ENCODE measurements around the gene RIPPLY3.
"Not testable (repeated sequence)": the region's sequence is repeated elsewhere in the genome, so short reads cannot be mapped to it uniquely, and the experiment has no call there.

Gene RIPPLY3

DNA sequence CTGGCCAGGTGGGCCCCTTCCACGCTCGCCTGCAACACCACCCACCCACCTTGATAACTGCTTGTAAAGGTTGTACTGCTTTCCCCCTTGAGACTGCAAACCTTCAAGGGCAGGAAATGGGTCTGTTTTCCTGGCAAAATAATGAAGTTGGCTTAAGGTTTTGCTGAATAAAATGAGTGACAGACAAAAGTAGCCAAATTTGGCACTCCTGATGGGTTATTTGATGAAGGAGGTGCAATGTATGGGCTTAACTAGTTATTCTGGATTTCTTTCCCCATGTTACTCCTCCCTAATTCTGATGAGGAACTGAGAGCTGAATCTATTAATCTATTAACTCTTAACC, 25.5 kb upstream of the RIPPLY3 start:
- DNase-seq (ENCODE audit: low spot score), result no peak

GRCh38 chr21:36981977-36982700, 24.4 kb upstream of the RIPPLY3 start:
- DNase-seq (ENCODE audit: low spot score), result no peak

DNA sequence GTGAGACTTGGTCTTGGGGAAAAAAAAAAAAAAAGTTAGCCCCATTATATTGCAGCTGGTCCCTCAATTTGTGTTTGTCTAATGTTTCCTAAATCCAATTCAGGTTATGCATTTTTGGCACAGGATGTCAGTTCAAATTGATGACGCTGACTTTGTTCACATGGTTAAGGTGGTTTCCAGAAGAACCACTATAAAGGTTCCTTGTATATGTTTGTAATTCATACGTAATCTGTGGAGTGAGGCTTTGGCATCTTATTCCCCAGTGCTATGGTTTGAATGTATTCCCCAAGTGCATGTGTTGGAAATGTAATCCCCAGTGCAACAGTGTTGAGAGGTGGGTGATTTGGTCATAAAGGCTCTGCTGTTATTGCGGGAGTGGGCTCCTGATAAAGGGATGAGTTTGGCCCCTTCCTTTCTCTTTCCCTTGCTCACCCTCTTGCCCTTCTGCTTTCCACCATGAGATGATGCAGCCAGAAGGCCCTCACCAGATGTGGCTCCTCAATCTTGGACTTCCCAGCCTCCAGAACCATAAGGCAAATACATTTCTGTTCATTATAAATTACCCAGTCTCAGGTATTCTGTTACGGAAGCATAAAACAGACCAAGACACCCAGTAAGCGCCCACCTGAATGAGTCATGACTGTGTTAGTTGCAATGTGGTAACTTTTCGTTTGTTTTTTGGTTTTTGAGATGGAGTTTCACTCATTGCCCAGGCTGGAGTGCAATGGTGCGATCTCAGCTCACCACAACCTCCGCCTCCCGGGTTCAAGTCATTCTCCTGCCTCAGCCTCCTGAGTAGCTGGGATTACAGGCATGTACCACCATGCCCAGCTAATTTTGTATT, 20.5 kb upstream of the RIPPLY3 start:
- DNase-seq (ENCODE audit: low spot score), result no peak

- no peak for DNase-seq (ENCODE audit: low spot score)
Observed at GRCh38 chr21:36987845-36988244, 18.7 kb upstream of the RIPPLY3 start.

GRCh38 chr21:36988536-36988935, 18.0 kb upstream of the RIPPLY3 start:
- no peak for DNase-seq (ENCODE audit: low spot score)

DNA sequence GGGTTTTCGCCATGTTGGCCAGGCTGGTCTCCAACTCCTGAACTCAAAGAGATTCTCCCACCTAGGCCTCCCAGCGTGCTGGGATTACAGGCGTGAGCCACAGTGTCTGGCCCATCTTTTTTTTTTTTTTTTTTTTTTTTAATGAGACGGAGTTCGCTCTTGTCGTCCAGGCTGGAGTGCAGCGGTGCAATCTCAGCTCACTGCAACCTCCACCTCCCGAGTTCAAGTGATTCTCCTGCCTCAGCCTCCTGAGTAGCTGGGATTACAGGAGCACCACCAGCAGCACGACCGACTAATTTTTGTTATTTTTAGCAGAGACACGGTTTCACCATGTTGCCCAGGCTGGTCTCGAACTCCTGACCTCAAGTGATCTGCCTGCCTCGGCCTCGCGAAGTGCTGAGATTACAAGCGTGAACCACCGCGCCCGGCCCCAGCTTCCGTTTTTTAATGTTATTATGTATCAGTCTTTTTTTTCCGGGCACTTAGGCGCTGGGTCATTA, 17.3 kb upstream of the RIPPLY3 start:
- not testable (repeated sequence) for DNase-seq (ENCODE audit: low spot score)

DNA sequence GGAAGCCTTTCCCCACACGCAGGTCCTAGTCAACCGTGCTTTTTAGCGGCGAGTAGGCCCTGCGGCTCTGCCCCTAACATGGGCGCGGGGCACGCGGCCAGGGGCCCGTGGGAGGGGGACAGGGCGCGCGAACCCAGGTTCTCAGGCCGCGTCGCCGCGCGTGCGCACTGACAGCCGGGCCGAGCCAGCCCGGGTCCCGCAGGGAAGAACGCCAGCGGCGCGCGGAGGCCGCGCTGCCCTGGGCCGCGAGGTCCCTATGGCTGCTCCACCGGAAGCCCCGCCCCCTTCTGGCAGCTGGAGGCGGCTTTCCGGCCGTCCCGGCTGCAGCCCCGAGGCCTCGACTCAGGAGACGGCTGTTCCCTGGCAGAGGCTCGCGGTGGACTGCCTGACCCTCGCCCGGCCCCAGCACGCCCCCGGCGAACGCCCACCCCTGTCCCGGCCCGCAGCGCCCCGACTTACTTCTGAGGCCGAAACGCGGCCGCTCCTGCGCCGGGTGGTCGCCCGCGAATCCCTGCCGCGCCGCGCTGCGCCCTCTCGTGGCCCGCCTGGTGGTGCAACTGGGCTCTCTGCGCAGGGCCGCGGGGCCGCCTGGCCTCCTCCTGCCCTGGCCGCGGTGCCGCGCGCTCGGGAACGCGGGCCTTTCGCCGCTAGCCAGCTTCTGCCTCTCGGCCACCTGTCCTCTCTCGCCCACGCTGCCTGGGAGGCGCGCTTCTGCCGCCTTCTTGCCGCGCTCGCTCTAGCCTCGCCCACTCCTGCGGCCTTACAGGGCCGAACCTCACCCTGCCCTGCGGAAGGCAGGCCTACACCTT, 16.6 kb upstream of the RIPPLY3 start:
- peak; percentile 86 for DNase-seq (ENCODE audit: low spot score)

GRCh38 chr21:36990508-36991205, 15.8 kb upstream of the RIPPLY3 start:
- no peak for DNase-seq (ENCODE audit: low spot score)

GRCh38 chr21:36992671-36993070, 13.8 kb upstream of the RIPPLY3 start:
- DNase-seq (ENCODE audit: low spot score), result no peak

- no peak for DNase-seq (ENCODE audit: low spot score)
Observed at GRCh38 chr21:36994501-36995158, 11.9 kb upstream of the RIPPLY3 start.

- not testable (repeated sequence) for DNase-seq (ENCODE audit: low spot score)
Observed at GRCh38 chr21:36995285-36995684, 11.2 kb upstream of the RIPPLY3 start.

DNA sequence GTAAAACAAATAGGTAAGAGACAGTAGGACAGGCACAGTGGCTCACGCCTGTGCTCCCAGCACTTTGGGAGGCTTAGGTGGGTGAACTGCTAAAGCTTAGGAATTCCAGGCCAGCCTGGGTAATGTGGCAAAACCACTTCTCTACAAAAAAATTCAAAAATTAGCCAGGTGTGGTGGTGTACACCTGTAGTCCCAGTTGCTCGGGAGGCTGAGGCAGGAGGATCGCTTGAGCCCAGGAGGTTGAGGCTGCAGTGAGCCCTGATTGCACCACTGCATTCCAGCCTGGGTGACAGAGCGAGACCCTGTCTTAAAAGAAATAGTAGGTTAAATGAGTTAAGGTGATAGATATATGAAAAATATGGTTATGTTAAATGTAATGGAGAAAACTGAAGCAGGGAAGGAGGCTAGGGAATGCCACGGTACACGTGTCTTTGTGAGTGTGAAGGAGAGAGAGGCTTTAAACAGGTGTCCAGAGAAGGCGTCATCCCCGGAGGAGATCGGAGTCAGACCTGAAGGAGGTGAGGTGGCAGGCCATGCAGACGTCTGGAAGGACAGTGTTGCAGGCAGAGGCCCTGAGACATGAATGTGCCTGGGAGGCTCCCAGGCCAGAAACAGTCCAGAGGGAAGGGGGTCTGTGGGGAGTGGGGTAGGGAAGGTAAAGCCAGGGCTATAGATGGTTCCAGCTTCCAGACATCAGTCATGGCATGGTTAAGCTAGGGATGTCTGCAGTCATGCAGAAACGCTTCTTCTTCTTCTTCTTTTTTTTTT, 7.2 kb upstream of the RIPPLY3 start:
- no peak for DNase-seq (ENCODE audit: low spot score)

DNA sequence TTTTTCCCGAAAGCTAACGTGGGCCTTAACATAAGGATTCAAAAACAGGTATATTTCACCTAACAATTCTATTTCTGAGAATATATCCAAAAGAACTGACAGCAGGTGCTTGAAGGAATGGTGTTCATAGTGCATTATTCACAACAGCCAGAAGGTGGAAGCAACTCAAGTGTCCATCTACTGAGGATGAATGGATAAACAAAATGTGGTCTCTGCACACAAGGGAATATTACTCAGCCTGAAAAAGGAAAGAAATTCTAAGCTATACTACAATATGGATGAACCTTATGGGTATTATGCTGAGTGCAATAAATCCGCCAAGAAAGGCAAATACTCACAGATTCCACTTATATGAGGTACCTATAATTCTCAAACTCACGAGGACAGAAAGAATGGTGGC, 6.1 kb upstream of the RIPPLY3 start:
- no peak for DNase-seq (ENCODE audit: low spot score)

- no peak for DNase-seq (ENCODE audit: low spot score)
Observed at GRCh38 chr21:37001441-37001840, 5.1 kb upstream of the RIPPLY3 start.

DNA sequence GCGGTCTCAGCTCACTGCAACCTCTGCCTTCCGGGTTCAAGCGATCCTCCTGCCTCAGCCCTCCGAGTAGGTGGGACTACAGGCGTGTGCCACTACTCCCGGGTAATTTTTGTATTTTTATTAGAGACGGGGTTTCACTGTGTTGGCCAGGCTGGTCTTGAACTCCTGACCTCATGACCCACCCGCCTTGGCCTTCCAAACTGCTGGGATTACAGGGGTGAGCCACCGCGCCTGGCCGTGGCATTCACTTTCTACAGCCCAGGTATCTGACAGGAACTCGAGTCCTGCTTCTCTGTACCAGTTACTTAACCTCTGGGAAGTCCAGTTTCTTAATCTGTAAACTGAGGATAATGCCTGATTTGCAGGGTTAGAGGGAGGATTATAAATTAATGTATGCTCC, 3.7 kb upstream of the RIPPLY3 start:
- not testable (repeated sequence) for DNase-seq (ENCODE audit: low spot score)

DNA sequence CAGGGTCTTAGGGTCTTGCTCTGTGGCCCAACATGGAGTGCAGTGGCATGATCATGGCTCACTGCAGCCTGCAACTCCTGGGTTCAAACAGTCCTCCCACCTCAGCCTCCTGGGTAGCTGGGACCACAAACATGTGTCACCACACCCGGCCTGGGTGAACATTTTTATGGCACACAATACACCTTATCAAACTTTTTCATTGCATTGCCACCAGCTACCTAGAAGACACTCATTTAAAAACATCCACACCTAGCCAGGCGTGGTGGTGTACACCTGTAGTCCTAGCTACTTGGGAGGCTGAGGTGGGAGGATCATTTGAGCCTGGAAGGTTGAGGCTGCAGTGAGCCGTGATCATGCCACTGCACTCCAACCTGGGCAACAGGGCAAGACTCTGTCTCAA, 2.6 kb upstream of the RIPPLY3 start:
- not testable (repeated sequence) for DNase-seq (ENCODE audit: low spot score)

DNA sequence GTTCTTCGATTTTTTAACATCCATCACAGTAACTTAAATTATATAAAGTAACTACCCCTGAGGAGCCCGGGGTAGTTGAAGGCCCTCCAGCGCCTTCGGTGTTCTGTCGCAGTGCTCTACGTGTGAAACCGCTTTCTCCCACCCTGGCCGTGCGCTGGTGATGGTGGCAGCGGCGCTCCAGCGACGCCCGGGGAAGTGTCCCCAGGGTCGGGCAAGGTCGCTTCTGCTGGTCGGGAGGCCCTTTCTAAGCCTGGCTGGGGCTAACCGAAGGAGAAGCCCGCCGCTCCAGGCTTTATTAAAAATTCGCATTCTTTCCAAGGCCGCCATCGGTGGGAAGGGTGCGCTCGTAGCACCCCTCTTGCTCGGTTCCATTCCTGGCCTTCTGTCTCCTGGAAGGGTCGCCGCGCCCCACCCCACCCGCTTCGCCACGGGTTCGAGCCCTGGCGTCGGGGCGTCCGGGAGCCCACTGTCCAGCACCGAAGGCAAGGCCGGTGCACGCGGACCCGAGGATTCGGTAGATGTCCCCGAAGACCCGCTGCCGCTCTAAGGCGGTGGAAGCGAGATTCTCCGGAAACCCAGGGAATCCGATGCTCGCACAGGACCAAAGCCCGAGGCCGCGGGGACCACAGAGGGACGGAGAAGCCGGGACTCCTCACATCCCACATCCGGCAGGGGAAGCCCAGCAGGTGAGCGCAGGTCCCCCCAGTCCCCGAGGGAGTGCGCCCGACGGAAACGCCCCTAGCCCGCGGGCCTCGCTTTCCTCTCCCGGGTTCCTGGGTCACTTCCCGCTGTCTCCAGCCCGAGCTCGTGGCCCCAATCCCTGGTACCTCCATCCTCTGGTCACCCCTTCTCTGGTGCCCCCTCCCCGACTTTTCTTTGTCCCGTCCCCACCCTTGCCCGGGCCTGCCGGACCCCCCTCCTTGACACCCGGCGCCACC, 685 bp upstream of the RIPPLY3 start:
- no peak for DNase-seq (ENCODE audit: low spot score)

DNA sequence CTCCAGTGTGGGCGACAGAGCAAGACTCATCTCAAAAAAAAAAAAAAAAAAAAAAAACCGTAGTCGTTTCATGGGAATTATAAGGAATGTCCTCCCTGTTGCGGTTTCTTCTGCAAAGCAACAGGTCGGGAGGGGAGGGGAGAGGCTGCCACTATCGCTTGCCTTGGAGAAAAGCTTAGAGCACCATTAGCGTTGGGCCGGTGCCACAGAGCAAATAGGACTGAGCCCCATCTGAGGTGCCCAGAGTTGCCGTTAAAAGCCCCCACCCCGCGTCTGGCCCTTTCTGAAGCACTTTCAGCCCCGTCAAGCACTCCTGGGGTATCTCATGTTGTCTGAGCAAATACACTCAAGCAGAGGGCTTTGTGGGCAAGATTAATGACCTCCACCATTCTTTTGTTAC, 2.2 kb downstream of the RIPPLY3 start:
- no peak for DNase-seq (ENCODE audit: low spot score)

DNA sequence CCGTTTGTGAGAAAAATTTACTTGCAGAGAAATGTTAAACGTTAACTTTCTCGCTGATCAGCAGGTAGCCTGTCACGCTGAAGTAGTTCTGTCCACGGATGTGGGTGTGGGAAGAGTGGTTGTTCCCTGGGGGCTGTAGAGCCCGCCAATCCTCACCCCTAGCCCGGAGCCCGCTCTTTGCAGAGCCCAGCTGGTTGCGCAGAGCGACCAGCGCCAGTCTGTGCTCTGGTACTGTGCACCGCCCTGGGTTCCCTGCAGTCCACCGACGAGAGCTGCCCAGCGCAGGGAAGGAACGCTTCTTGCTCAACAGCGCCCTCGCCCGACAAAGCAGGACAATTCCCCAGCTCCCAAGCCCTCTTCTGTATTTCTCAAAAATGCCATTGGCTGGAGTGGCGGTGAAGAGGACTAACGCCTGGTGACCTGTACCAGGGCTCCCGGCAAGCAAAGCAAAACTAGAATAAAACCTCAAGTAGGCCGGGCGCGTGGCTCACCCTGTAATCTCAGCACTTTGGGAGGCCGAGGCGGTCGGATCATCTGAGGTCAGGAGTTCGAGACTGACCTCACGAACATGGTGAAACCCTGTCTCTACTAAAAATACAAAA, 3.3 kb downstream of the RIPPLY3 start:
- DNase-seq (ENCODE audit: low spot score), result peak; percentile 52
